Osteoblast (primary cell): ENCODE data around the gene COA8. TPM values are rescaled to one million over a fixed set of nuclear protein-coding genes. Genes with fewer than 3 reads are reported as not detected.
A peak's percentile ranks its signal among the peaks of the same experiment; 100 is the strongest.

Experiments used
- DNase-seq: peaks from one replicate; pipeline ENCODE4 v3.0.0; 2011; ENCODE audit warnings: low spot score, mixed read lengths; ENCODE audit not compliant: insufficient read length; ENCODE audit errors: missing footprints
- H2AFZ ChIP-seq: 2 replicates; pipeline ENCODE4 v1.6.0; 2011; ENCODE audit warnings: mild to moderate bottlenecking, low read length
- H3K27ac ChIP-seq: 2 replicates; pipeline ENCODE4 v1.5.1; 2011; ENCODE audit warnings: mild to moderate bottlenecking, low read depth, low read length, moderate library complexity
- H3K27me3 ChIP-seq: 2 replicates; pipeline ENCODE4 v1.6.0; 2012; ENCODE audit warnings: mild to moderate bottlenecking, control low read depth, inconsistent platforms, low read length, moderate library complexity; ENCODE audit not compliant: insufficient read depth
- H3K36me3 ChIP-seq: 2 replicates; pipeline ENCODE4 v1.5.1; 2011; ENCODE audit warnings: mild to moderate bottlenecking, low read length, control low read depth, moderate library complexity; ENCODE audit not compliant: insufficient read depth
- H3K4me1 ChIP-seq: 2 replicates; pipeline ENCODE4 v1.5.1; 2011; ENCODE audit warnings: mild to moderate bottlenecking, low read length, control low read depth, moderate library complexity; ENCODE audit not compliant: insufficient read depth
- H3K4me2 ChIP-seq: 2 replicates; pipeline ENCODE4 v1.6.0; 2011; ENCODE audit warnings: mild to moderate bottlenecking, low read length; ENCODE audit not compliant: insufficient read depth
- H3K4me3 ChIP-seq: fragments of 200-600 bp; sonication (generic); 3 replicates; pipeline ENCODE4 v1.5.1; 2012; ENCODE audit warnings: mild to moderate bottlenecking, low read length, inconsistent platforms; ENCODE audit not compliant: insufficient read depth
- H3K79me2 ChIP-seq: 2 replicates; pipeline ENCODE4 v1.6.0; 2012; ENCODE audit warnings: mild to moderate bottlenecking, low read length, control low read depth, inconsistent platforms; ENCODE audit not compliant: insufficient read depth
- H3K9me3 ChIP-seq: 2 replicates; pipeline ENCODE4 v1.5.1; 2011; ENCODE audit warnings: low read depth, low read length, control low read depth
- H4K20me1 ChIP-seq: 2 replicates; pipeline ENCODE4 v1.6.0; 2012; ENCODE audit warnings: mild to moderate bottlenecking, low read length, control low read depth; ENCODE audit not compliant: insufficient read depth
- CTCF ChIP-seq: IDR thresholded peaks from 2 replicates; pipeline ENCODE4 v1.5.1; 2011; ENCODE audit warnings: mild to moderate bottlenecking, low read depth, low read length, moderate library complexity; ENCODE audit errors: extremely low read depth
- total RNA-seq: library from RNA; depleted of rRNA; stranded (reverse); fragments of >200 nt; gene quantifications from 2 replicates; pipeline ENCODE4 v1.2.3, GENCODE V29; 2012

The COA8 gene
- total RNA-seq, 1 donor: 24.6 TPM

- Histone ChIP-seq H3K36me3 (no peaks in the 10 kb centered on the region), H3K4me1 (peaks cover 11% of the 10 kb centered on the region), H4K20me1 (peaks cover 6% of the 10 kb centered on the region), H2AFZ (no peak overlapping the region), H3K27me3 (no peaks in the 10 kb centered on the region), H3K4me2 (no peak overlapping the region), H3K79me2 (no peaks in the 10 kb centered on the region), H3K27ac (no peak overlapping the region), H3K9me3 (peaks cover 2% of the 10 kb centered on the region), H3K4me3 (no peak overlapping the region)
- no peak for DNase-seq
- no peak for TF ChIP-seq CTCF
Measured at GRCh38 chr14:103611215-103611614, 48.5 kb downstream of the COA8 start.

GRCh38 chr14:103613517-103613916 lies 50.8 kb downstream of the COA8 start:
- DNase-seq: no peak
- Histone ChIP-seq H3K36me3 (no peaks in the 10 kb centered on the region), H3K9me3 (peaks cover 2% of the 10 kb centered on the region), H3K27me3 (no peaks in the 10 kb centered on the region), H3K27ac (no peak overlapping the region), H2AFZ (no peak overlapping the region), H3K4me3 (no peak overlapping the region), H3K4me2 (no peak overlapping the region), H3K79me2 (no peaks in the 10 kb centered on the region), H4K20me1 (no peaks in the 10 kb centered on the region), H3K4me1 (no peaks in the 10 kb centered on the region)
- no peak for TF ChIP-seq CTCF

GRCh38 chr14:103616635-103617300 lies 54.0 kb downstream of the COA8 start:
- Histone ChIP-seq H3K79me2 (no peaks in the 10 kb centered on the region), H3K27me3 (no peaks in the 10 kb centered on the region), H2AFZ (no peak overlapping the region), H3K27ac (no peak overlapping the region), H3K4me1 (no peaks in the 10 kb centered on the region), H4K20me1 (no peaks in the 10 kb centered on the region), H3K9me3 (no peaks in the 10 kb centered on the region), H3K36me3 (no peaks in the 10 kb centered on the region), H3K4me3 (no peak overlapping the region), H3K4me2 (no peak overlapping the region)
- TF ChIP-seq CTCF: no peak
- no peak for DNase-seq

GRCh38 chr14:103619057-103619456 lies 56.3 kb downstream of the COA8 start:
- TF ChIP-seq CTCF: no peak
- peak; percentile 79 for DNase-seq

More at GRCh38 chr14:103619057-103619456, 56.3 kb downstream of the COA8 start:
- Histone ChIP-seq H3K4me2 (no peak overlapping the region), H3K36me3 (no peaks in the 10 kb centered on the region), H2AFZ (no peak overlapping the region), H3K9me3 (no peaks in the 10 kb centered on the region), H4K20me1 (no peaks in the 10 kb centered on the region), H3K27ac (no peak overlapping the region), H3K4me3 (no peak overlapping the region), H3K4me1 (no peaks in the 10 kb centered on the region), H3K27me3 (no peaks in the 10 kb centered on the region), H3K79me2 (no peaks in the 10 kb centered on the region)
